Measurements from ENCODE around the gene SLC36A2.

The SLC36A2 gene

DNA sequence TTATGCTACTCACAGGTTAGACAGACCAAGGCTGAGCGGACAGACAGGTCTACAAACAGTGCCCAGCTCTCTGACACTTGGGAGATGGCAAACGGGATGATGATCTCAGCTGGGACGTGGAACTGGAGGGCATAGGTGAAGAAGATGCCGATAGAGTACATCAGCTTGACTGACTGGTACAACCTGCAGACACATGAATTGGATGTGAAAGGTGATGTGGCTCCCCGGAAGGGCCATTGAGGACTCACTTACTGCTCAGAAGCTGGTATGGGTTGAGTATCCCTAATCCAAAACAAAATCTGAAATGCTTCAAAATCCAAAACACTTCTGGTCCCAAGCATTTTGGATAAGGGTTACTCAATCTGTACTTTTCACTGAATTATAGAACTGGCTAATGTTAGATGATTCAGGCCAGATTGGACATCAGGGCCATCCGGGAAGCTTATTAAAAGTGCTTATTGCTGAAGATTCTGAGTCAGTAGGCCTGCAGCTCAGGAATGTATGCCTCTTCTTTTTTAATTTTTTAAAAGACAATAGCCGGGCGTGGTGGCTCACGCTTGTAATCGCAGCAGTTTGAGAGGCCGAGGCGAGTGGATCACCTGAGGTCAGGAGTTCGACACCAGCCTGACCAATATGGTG is 66.2 kb downstream of the SLC36A2 start:
- DNase-seq = no peak

DNA sequence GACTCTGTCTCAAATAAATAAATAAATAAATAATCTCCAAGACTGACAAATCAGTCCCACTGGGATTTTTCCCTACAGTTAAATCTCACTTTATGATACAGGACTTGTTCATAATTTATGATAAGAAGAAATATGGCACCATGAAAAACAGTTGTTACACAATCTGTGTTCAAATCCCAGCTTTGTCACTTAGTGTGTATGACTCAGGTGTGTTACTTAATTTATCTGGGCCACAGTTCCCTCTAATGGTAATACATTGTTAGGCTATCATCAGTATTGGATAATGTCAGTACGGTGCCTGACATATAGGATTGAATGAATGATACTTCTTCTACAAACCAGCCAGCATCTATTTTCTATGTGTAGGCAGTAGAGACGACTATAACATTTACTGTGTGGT is 66.9 kb downstream of the SLC36A2 start:
- DNase-seq = no peak

DNA sequence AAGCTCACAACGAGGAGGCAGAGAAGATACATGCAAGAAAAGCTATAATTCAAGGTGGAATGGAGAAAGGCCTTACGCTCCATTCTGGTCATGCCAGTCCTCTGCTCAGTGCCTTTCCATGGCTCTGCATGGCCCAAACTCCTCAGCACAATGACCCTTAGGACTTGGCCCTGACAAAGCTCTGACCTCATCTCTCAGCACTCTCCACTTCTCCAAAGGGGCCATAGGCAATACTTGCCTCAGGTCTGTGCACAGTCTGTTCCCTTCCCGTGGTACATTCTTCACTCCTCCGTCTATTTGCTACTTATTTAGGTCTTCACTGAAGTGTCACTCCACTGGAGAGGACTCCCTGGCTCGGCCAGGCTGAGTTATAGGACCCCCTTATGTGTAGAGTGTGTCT is 68.5 kb downstream of the SLC36A2 start:
- DNase-seq = no peak

DNA sequence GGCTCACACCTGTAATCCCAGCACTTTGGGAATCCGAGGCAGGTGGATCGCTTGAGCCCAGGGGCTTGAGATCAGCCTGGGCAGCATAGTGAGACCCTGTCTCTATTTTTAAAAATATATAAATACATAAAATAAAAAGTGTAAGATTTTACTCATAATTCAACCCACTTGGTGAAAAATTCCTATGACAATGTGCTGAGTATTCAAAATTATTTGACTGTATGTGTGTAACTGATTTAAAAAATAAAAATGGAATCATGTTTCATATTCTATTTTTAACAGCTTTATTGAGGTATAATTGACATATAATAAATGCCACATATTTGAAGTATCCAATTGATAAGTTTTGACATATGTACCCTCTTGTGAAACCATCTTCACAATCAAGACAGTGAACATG is 71.6 kb downstream of the SLC36A2 start:
- DNase-seq = no peak

DNA sequence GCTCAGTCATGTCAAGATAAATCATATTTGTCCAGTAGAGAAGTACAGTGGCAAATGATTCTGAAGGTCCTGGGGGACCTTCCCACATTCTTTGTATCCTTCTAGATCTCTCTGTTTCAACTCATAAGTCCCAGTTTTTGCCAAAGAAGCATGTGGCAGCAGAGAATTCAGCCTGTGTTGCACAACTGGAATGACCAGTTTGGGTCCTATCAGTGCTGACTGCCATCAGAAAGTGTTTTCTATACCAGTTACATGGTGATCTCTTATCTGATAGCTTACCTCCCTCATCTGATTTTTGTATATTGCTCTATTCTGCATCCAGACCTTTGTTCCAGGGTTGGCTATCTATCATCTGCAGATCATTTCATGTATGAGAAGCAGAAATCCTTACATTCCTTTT is 72.7 kb downstream of the SLC36A2 start:
- no peak for DNase-seq

DNA sequence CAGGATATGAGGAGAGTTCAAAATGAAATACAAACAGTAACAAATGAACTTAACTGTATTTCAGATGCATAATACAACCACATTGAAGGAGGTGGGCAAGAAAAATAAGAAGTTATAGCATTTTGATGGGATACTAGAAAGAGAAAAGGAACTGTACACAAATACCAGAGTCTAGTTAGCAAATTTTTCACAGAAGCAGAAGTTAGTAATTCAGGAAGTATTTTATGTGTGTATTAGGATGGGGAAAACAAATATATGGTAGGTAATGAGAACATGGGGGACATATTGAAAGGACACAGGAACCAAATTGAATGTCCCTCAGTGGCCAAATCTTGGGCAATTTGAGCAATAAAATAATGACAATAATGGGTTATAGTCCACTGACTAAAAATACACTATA is 76.0 kb downstream of the SLC36A2 start:
- no peak for DNase-seq

DNA sequence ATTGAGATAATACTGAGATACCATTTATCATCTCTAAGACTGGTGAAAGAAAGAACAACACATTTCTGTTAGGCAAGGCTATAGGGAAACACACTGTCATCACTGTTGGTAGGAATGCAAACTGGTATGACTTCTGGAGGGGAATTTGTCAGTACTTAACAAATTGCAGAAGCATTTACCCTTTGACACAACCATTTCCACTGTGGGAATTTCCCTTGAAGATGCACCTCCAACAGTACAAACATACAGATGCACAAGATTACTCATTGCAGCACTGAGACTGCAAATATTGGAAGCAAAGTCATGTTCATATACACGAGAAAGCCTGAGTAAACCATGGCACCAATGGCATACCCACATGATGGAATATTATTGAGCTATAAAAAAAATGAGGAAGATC is 76.8 kb downstream of the SLC36A2 start:
- no peak for DNase-seq

DNA sequence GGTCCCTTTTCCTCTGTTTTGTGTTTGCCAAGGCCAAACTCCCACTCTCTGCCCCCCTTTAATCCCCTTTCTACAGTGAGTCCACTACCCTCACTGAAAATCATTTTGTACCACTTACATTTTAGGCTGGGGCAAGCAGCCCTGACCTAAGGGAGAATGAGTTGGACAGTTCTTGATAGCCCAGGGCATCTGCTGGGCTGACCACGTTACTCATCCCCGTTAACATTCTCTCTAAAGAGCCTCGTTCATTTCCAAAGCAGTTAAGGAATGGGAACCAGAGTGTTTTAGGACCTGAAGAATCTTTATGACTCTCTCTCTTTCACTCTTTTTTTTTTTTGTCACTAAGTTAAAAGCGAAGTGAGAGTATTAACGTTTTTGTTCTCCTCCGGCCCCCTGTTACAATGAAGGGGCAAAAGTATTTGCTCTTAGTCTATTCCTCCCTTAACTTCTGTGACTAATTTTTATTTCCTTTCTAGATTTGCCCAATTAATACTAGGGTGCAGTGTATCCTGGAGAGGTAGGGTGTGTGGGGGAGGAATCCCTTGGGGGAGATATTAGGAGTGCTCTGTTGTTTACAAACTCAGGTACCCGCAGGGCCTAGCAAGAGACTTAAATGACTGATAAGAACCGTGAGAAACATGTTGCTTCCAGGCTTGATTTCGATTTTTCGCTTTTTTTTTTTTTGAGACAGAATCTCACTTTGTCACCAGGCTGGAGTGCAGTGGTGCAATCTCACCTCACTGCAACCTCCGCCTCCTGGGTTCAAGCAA is 79.7 kb downstream of the SLC36A2 start:
- DNase-seq = no peak
